Activated CD8-positive, alpha-beta T cell treated with anti-CD3 and anti-CD28 coated beads for 36 hours (primary cell): ENCODE measurements around the gene TPRG1. TPM values are rescaled to one million over a fixed set of nuclear protein-coding genes. Genes with fewer than 3 reads are reported as not detected.
A peak's percentile ranks its signal among the peaks of the same experiment; 100 is the strongest.

Experiments
- ATAC-seq: fragments of 200-7000 bp; cut with Tn5 transposase; one replicate; pipeline ENCODE4 v1.10.0; 2021; ENCODE audit warnings: mild to moderate bottlenecking, moderate library complexity
- CTCF ChIA-PET: fragments of 350-600 bp; sonication (Branson Sonifier 250); formaldehyde crosslinking; loops from one replicate; lab custom pipeline; 2021; ENCODE audit warnings: antibody characterized with exemption; lab: Charles Lee
- POLR2A ChIA-PET: fragments of 350-600 bp; sonication (Branson Sonifier 250); formaldehyde crosslinking; loops from one replicate; lab custom pipeline; 2021; ENCODE audit warnings: antibody characterized with exemption; lab: Charles Lee
- DNase-seq: peaks from one replicate; pipeline ENCODE4 v3.0.0-alpha.2; 2020
- H3K27ac Mint-ChIP-seq: one replicate; pipeline ENCODE4 v1.8.0; 2021; ENCODE audit warnings: mild to moderate bottlenecking, mixed read lengths
- H3K27me3 Mint-ChIP-seq: one replicate; pipeline ENCODE4 v1.8.0; 2021; ENCODE audit warnings: mixed read lengths
- H3K36me3 Mint-ChIP-seq: one replicate; pipeline ENCODE4 v1.8.0; 2021; ENCODE audit warnings: low read depth, mixed read lengths
- H3K4me1 Mint-ChIP-seq: one replicate; pipeline ENCODE4 v1.8.0; 2021; ENCODE audit warnings: low read depth, mixed read lengths
- H3K4me3 Mint-ChIP-seq: one replicate; pipeline ENCODE4 v1.8.0; 2021; ENCODE audit warnings: mild to moderate bottlenecking, moderate library complexity, mixed read lengths
- H3K9me3 Mint-ChIP-seq: one replicate; pipeline ENCODE4 v1.8.0; 2021; ENCODE audit warnings: mixed read lengths
- intact Hi-C: fragments of 100-400 bp; cut with micrococcal nuclease; formaldehyde crosslinking; loops from one replicate; pipeline ENCODE4 v1.10.0; 2022
- total RNA-seq, 2 experiments: library from RNA; stranded (reverse); gene quantifications; one replicate each; pipeline ENCODE4 v1.2.3, GENCODE V29; 2021
- TF ChIP-seq, protein P1 (sequence below): fragments of 200-600 bp; IDR thresholded peaks from one replicate; pipeline ENCODE4 v1.8.0; 2022; ENCODE audit warnings: antibody characterized with exemption, mild to moderate bottlenecking

Gene TPRG1
- total RNA-seq, 2 experiments from 2014 or later = 2.5 to 3.0 TPM

GRCh38 chr3:189309400-189309975 lies 137.7 kb downstream of the TPRG1 start:
- Mint-ChIP-seq H3K9me3 (no peaks in the 10 kb centered on the region), H3K27me3 (no peaks in the 10 kb centered on the region), H3K4me1 (peaks cover 22% of the 10 kb centered on the region), H3K36me3 (no peaks in the 10 kb centered on the region), H3K27ac (no peak overlapping the region), H3K4me3 (peak overlapping the region; percentile 22)
- DNase-seq (no peak), ATAC-seq (no peak)
- TF ChIP-seq, protein P1, sequence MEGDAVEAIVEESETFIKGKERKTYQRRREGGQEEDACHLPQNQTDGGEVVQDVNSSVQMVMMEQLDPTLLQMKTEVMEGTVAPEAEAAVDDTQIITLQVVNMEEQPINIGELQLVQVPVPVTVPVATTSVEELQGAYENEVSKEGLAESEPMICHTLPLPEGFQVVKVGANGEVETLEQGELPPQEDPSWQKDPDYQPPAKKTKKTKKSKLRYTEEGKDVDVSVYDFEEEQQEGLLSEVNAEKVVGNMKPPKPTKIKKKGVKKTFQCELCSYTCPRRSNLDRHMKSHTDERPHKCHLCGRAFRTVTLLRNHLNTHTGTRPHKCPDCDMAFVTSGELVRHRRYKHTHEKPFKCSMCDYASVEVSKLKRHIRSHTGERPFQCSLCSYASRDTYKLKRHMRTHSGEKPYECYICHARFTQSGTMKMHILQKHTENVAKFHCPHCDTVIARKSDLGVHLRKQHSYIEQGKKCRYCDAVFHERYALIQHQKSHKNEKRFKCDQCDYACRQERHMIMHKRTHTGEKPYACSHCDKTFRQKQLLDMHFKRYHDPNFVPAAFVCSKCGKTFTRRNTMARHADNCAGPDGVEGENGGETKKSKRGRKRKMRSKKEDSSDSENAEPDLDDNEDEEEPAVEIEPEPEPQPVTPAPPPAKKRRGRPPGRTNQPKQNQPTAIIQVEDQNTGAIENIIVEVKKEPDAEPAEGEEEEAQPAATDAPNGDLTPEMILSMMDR = no peak
- intact Hi-C loops = no loop called here
- POLR2A ChIA-PET = interaction anchor here (1.2 kb wide), 1 partner anchor 25 kb away, joined by 3 read pairs; no protein-coding TSS in a partner anchor
- CTCF ChIA-PET = interaction anchor here (1.8 kb wide), 1 partner anchor 13 kb away, joined by 6 read pairs; no protein-coding TSS in a partner anchor

DNA sequence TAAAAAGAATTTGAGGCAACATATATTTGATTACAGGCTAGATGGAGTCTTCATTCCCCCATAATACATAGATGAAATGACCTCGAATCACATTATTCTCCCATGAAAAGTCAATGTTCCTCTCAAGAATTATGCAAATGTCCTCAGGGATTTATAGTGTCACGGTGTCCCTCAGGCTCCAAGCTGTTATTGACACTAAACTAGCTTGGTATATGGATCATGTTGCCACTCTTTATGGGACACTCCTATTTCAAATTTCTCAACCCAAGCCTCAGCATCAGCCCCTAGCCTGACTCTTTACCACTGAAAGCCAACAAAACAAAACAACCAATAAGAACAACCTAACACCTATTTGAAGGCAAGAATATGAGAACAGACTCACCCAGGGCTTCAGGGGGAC lies 139.8 kb downstream of the TPRG1 start:
- POLR2A ChIA-PET = no interaction called here
- H3K36me3 Mint-ChIP-seq = no peaks in the 10 kb centered on the region
- intact Hi-C loops = no loop called here

GRCh38 chr3:189312866-189313265 lies 141.1 kb downstream of the TPRG1 start:
- intact Hi-C loops = no loop called here

More for the DNA sequence above, 139.8 kb downstream of the TPRG1 start:
- H3K27me3 Mint-ChIP-seq = no peaks in the 10 kb centered on the region
- TF ChIP-seq, protein P1 = no peak
- no peaks in the 10 kb centered on the region for H3K9me3 Mint-ChIP-seq
- peaks cover 14% of the 10 kb centered on the region for H3K4me1 Mint-ChIP-seq
- H3K27ac Mint-ChIP-seq = no peak overlapping the region
- DNase-seq (no peak), ATAC-seq (no peak)
- H3K4me3 Mint-ChIP-seq = no peak overlapping the region
- CTCF ChIA-PET = interaction anchor here (1.6 to 2.0 kb wide), 3 partner anchors 10 to 44 kb away, joined by 3 to 6 read pairs (median 6); no protein-coding TSS in a partner anchor

DNA sequence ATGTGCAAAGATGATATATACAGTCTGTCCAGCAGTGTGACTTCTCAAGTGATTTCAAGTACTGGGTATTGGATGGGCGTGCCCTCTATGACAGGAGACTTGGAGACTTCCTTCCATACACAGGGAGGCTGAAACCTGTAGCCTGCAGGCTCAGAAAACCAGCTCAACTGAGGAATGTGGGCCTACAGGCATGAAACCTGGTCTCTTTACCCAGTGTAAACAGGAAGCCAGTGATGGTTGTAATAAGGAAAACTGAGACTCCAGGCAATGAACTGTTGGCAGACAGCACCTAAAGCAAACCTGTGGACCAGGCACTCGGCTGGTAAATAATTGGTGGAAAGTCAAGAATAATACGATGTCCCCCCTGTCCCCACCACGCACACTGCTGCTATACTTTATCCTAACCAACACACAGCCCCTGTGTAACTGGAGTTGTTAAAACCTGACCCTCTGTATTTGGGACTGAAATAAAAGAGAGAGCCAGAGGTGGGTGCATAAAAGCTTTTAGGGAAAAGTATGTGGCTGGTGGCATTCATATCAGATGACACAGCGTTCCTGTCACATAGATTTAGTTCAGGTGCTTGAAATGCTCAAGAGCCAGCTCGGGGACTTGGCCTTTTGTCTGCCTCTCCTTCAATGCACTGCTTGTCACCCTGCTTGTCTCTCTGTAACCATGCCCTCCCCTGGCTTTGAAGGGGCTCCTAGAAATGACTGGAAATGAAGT lies 144.7 kb downstream of the TPRG1 start:
- peaks cover 16% of the 10 kb centered on the region for H3K4me1 Mint-ChIP-seq
- ChIA-PET POLR2A (no interaction called here), CTCF (no interaction called here)
- no peak overlapping the region for H3K4me3 Mint-ChIP-seq
- TF ChIP-seq, protein P1 = no peak
- no peaks in the 10 kb centered on the region for H3K27me3 Mint-ChIP-seq
- H3K27ac Mint-ChIP-seq = no peak overlapping the region
- ATAC-seq (no peak), DNase-seq (no peak)
- intact Hi-C loops = no loop called here
- H3K9me3 Mint-ChIP-seq = peaks cover 3% of the 10 kb centered on the region
- H3K36me3 Mint-ChIP-seq = peaks cover 7% of the 10 kb centered on the region

More at GRCh38 chr3:189312866-189313265, 141.1 kb downstream of the TPRG1 start:
- TF ChIP-seq, protein P1 = no peak
- no peaks in the 10 kb centered on the region for H3K36me3 Mint-ChIP-seq
- no peak overlapping the region for H3K27ac Mint-ChIP-seq
- DNase-seq = no peak
- ChIA-PET CTCF (interaction anchor here (1.0 to 2.0 kb wide), 3 partner anchors 9 to 636 kb away, joined by 3 to 6 read pairs (median 4); no protein-coding TSS in a partner anchor), POLR2A (no interaction called here)
- no peak for ATAC-seq
- no peaks in the 10 kb centered on the region for H3K27me3 Mint-ChIP-seq
- no peaks in the 10 kb centered on the region for H3K9me3 Mint-ChIP-seq
- H3K4me1 Mint-ChIP-seq = peaks cover 15% of the 10 kb centered on the region
- H3K4me3 Mint-ChIP-seq = no peak overlapping the region

- intact Hi-C loops = no loop called here
- CTCF ChIA-PET = interaction anchor here (1.4 kb wide), 2 partner anchors 10 to 44 kb away, joined by 3 read pairs; no protein-coding TSS in a partner anchor
- Mint-ChIP-seq H3K4me3 (no peak overlapping the region), H3K36me3 (peaks cover 12% of the 10 kb centered on the region), H3K4me1 (peaks cover 23% of the 10 kb centered on the region), H3K27me3 (no peaks in the 10 kb centered on the region), H3K9me3 (peaks cover 3% of the 10 kb centered on the region), H3K27ac (no peak overlapping the region)
- no peak for ATAC-seq
- TF ChIP-seq, protein P1 = no peak
- DNase-seq = no peak
- POLR2A ChIA-PET = no interaction called here
Measured at GRCh38 chr3:189317911-189318310, 146.1 kb downstream of the TPRG1 start.
